ENCODE measurements around the gene POU2F2.

POU2F2 gene

GRCh38 chr19:42071247-42071646 is 61.0 kb downstream of the POU2F2 start:
- no peak for TF ChIP-seq CTCF (conservative IDR thresholded peaks at IDR 0.05)
- TF ChIP-seq ZFX (IDR thresholded peaks at IDR 0.05) = no peak

GRCh38 chr19:42069619-42070351 is 62.5 kb downstream of the POU2F2 start, which contains the start of gene GRIK5:
TSS of gene GRIK5 (minus strand) at chr19:42070206. CDS start at chr19:42065770, 4,436 bp downstream.
- TF ChIP-seq CTCF (conservative IDR thresholded peaks at IDR 0.05) = no peak
- no peak for TF ChIP-seq ZFX (IDR thresholded peaks at IDR 0.05)
- H3K27ac ChIP-seq = no peak within 1 kb of the TSS

More at GRCh38 chr19:42071247-42071646, 61.0 kb downstream of the POU2F2 start:
- H3K27ac ChIP-seq = no peak overlapping the region

GRCh38 chr19:42068756-42069571 is 63.3 kb downstream of the POU2F2 start:
- TF ChIP-seq ZFX (IDR thresholded peaks at IDR 0.05) = no peak
- no peak for TF ChIP-seq CTCF (conservative IDR thresholded peaks at IDR 0.05)
- H3K27ac ChIP-seq = no peak overlapping the region

GRCh38 chr19:42068361-42068755 is 63.9 kb downstream of the POU2F2 start:
- H3K27ac ChIP-seq = no peak overlapping the region
- TF ChIP-seq ZFX (IDR thresholded peaks at IDR 0.05) (no peak), CTCF (conservative IDR thresholded peaks at IDR 0.05) (no peak)

- no peak overlapping the region for H3K27ac ChIP-seq
- TF ChIP-seq ZFX (IDR thresholded peaks at IDR 0.05) (no peak), CTCF (conservative IDR thresholded peaks at IDR 0.05) (no peak)
Measured at GRCh38 chr19:42067315-42067888, 64.8 kb downstream of the POU2F2 start.

GRCh38 chr19:42066075-42066754 is 66.0 kb downstream of the POU2F2 start:
- no peak for TF ChIP-seq CTCF (conservative IDR thresholded peaks at IDR 0.05)
- no peak for TF ChIP-seq ZFX (IDR thresholded peaks at IDR 0.05)
- H3K27ac ChIP-seq = no peak overlapping the region

All from C4-2B (cell line).